GM03348 (cell line): Measurements from ENCODE around the gene MAP1LC3B.
A peak's percentile ranks its signal among the peaks of the same experiment; 100 is the strongest.

Source experiments
- DNase-seq: peaks from one replicate; pipeline ENCODE4 v3.0.0; 2012; ENCODE audit warnings: low spot score

The MAP1LC3B gene

GRCh38 chr16:87391950-87392820 lies at the start of gene MAP1LC3B:
MAP1LC3B (plus strand) TSS chr16:87392336; CDS start chr16:87392428, 92 bp downstream.
- peak; percentile 99 for DNase-seq

- no peak for DNase-seq
Measured at GRCh38 chr16:87342504-87342903, 49.6 kb upstream of the MAP1LC3B start.

GRCh38 chr16:87342978-87343752 lies 49.0 kb upstream of the MAP1LC3B start:
- no peak for DNase-seq

- no peak for DNase-seq
Measured at GRCh38 chr16:87343753-87344050, 48.4 kb upstream of the MAP1LC3B start.

- DNase-seq: no peak
Measured at GRCh38 chr16:87344165-87344930, 47.8 kb upstream of the MAP1LC3B start.

- no peak for DNase-seq
Measured at GRCh38 chr16:87344931-87345631, 47.1 kb upstream of the MAP1LC3B start.

GRCh38 chr16:87345726-87346424 lies 46.3 kb upstream of the MAP1LC3B start:
- DNase-seq: no peak

GRCh38 chr16:87346517-87347060 lies 45.5 kb upstream of the MAP1LC3B start:
- no peak for DNase-seq

GRCh38 chr16:87347932-87348615 lies 44.1 kb upstream of the MAP1LC3B start:
- no peak for DNase-seq

GRCh38 chr16:87348616-87349157 lies 43.4 kb upstream of the MAP1LC3B start:
- no peak for DNase-seq

GRCh38 chr16:87350031-87350430 lies 42.1 kb upstream of the MAP1LC3B start:
- DNase-seq: no peak

- peak; percentile 73 for DNase-seq
Measured at GRCh38 chr16:87350681-87351319, 41.3 kb upstream of the MAP1LC3B start.

- peak; percentile 20 for DNase-seq
Measured at GRCh38 chr16:87351320-87351698, 40.8 kb upstream of the MAP1LC3B start.

- no peak for DNase-seq
Measured at GRCh38 chr16:87352818-87353217, 39.3 kb upstream of the MAP1LC3B start.

- DNase-seq: no peak
Measured at GRCh38 chr16:87353613-87354012, 38.5 kb upstream of the MAP1LC3B start.

GRCh38 chr16:87356491-87356853 lies 35.7 kb upstream of the MAP1LC3B start:
- DNase-seq: no peak

- DNase-seq: no peak
Measured at GRCh38 chr16:87358250-87358649, 33.9 kb upstream of the MAP1LC3B start.

GRCh38 chr16:87358696-87359095 lies 33.4 kb upstream of the MAP1LC3B start:
- DNase-seq: no peak

- no peak for DNase-seq
Measured at GRCh38 chr16:87359121-87359520, 33.0 kb upstream of the MAP1LC3B start.
